ENCODE measurements around the gene ERFE.

Gene ERFE

DNA sequence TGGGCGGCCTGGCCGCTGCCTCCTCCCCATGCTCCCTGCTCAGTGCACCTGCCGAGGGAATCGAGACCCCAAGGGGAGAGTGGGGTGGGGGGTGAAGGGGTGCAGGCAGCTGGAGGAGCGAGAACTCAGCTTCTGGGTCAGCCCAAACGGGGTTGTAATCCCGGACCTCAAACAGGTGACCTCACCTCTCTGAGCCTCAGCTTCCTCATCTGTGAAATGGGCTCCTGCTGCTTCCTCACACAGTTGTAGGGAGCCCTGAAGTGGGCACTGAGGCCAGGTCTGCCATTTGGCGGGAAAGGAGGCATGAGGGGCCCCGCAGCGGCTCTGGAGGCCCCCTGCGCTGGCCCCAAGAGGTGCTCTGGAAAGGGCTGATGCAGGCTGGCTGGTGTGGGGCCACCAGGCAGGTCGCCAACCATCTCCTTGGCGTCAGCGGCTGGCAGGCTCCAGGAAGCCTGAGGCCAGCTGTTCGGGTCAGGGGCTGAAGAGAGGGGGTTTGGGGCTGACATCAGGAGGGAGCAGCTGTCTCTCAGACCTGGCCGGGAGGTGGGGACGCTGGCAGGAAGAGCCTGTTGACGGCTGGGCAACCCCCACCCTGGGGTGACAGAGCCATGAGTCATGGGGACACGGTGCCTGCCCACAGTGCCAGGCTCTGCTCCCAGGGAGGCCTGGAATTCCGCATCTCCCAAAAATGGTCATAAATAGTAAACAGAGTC lies 15.4 kb upstream of the ERFE start:
- Histone ChIP-seq H3K9ac (ENCODE audit: low read length) (no peak overlapping the region), H3F3A (ENCODE audit: insufficient read depth, low read length) (no peaks in the 10 kb centered on the region), H3K9me3 (replicated peaks; ENCODE audit: insufficient read depth, low read length) (no peaks in the 10 kb centered on the region), H3K27ac (ENCODE audit: low read length) (no peak overlapping the region), H3K4me2 (ENCODE audit: low read depth, low read length) (no peak overlapping the region), H3K79me2 (ENCODE audit: low read length) (no peaks in the 10 kb centered on the region), H3K4me1 (ENCODE audit: low read length) (no peaks in the 10 kb centered on the region), H3K27me3 (replicated peaks; ENCODE audit: insufficient read depth, low read length) (no peaks in the 10 kb centered on the region), H3K36me3 (replicated peaks; ENCODE audit: insufficient read depth, low read length) (no peaks in the 10 kb centered on the region), H3K4me3 (ENCODE audit: low read length) (no peak overlapping the region), H3K9me2 (replicated peaks; ENCODE audit: insufficient read depth, low read length) (no peaks in the 10 kb centered on the region), H4K20me1 (ENCODE audit: insufficient read depth, low read length) (no peaks in the 10 kb centered on the region), H2AFZ (ENCODE audit: low read length) (no peak overlapping the region)
- no peak for TF ChIP-seq EZH2phosphoT487 (IDR thresholded peaks at IDR 0.05; ENCODE audit: low read length)
- TF ChIP-seq EZH2 (optimal IDR thresholded peaks at IDR 0.05; ENCODE audit: low read depth, low read length): no peak
- TF ChIP-seq, protein P1, sequence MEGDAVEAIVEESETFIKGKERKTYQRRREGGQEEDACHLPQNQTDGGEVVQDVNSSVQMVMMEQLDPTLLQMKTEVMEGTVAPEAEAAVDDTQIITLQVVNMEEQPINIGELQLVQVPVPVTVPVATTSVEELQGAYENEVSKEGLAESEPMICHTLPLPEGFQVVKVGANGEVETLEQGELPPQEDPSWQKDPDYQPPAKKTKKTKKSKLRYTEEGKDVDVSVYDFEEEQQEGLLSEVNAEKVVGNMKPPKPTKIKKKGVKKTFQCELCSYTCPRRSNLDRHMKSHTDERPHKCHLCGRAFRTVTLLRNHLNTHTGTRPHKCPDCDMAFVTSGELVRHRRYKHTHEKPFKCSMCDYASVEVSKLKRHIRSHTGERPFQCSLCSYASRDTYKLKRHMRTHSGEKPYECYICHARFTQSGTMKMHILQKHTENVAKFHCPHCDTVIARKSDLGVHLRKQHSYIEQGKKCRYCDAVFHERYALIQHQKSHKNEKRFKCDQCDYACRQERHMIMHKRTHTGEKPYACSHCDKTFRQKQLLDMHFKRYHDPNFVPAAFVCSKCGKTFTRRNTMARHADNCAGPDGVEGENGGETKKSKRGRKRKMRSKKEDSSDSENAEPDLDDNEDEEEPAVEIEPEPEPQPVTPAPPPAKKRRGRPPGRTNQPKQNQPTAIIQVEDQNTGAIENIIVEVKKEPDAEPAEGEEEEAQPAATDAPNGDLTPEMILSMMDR (IDR thresholded peaks at IDR 0.05; ENCODE audit: low read length): no peak
- DNase-seq: no peak

- Histone ChIP-seq H3K4me2 (ENCODE audit: low read depth, low read length) (no peak overlapping the region), H3K27ac (ENCODE audit: low read length) (no peak overlapping the region), H2AFZ (ENCODE audit: low read length) (no peak overlapping the region), H3K4me1 (ENCODE audit: low read length) (no peaks in the 10 kb centered on the region), H3K27me3 (replicated peaks; ENCODE audit: insufficient read depth, low read length) (no peaks in the 10 kb centered on the region), H3K9me3 (replicated peaks; ENCODE audit: insufficient read depth, low read length) (no peaks in the 10 kb centered on the region), H3K4me3 (ENCODE audit: low read length) (no peak overlapping the region), H3K79me2 (ENCODE audit: low read length) (no peaks in the 10 kb centered on the region), H3K36me3 (replicated peaks; ENCODE audit: insufficient read depth, low read length) (no peaks in the 10 kb centered on the region), H4K20me1 (ENCODE audit: insufficient read depth, low read length) (no peaks in the 10 kb centered on the region), H3K9ac (ENCODE audit: low read length) (no peak overlapping the region), H3F3A (ENCODE audit: insufficient read depth, low read length) (no peaks in the 10 kb centered on the region), H3K9me2 (replicated peaks; ENCODE audit: insufficient read depth, low read length) (no peaks in the 10 kb centered on the region)
- no peak for TF ChIP-seq EZH2phosphoT487 (IDR thresholded peaks at IDR 0.05; ENCODE audit: low read length)
- TF ChIP-seq EZH2 (optimal IDR thresholded peaks at IDR 0.05; ENCODE audit: low read depth, low read length): no peak
- TF ChIP-seq, protein P1 (IDR thresholded peaks at IDR 0.05; ENCODE audit: low read length): no peak
- no peak for DNase-seq
Observed at GRCh38 chr2:238144262-238144661, 14.5 kb upstream of the ERFE start.

GRCh38 chr2:238145046-238145445 lies 13.7 kb upstream of the ERFE start:
- Histone ChIP-seq H3K9ac (ENCODE audit: low read length) (no peak overlapping the region), H3K4me3 (ENCODE audit: low read length) (no peak overlapping the region), H4K20me1 (ENCODE audit: insufficient read depth, low read length) (no peaks in the 10 kb centered on the region), H3K27me3 (replicated peaks; ENCODE audit: insufficient read depth, low read length) (no peaks in the 10 kb centered on the region), H3K79me2 (ENCODE audit: low read length) (no peaks in the 10 kb centered on the region), H2AFZ (ENCODE audit: low read length) (no peak overlapping the region), H3K9me2 (replicated peaks; ENCODE audit: insufficient read depth, low read length) (no peaks in the 10 kb centered on the region), H3K9me3 (replicated peaks; ENCODE audit: insufficient read depth, low read length) (no peaks in the 10 kb centered on the region), H3F3A (ENCODE audit: insufficient read depth, low read length) (no peaks in the 10 kb centered on the region), H3K4me2 (ENCODE audit: low read depth, low read length) (no peak overlapping the region), H3K4me1 (ENCODE audit: low read length) (no peaks in the 10 kb centered on the region), H3K36me3 (replicated peaks; ENCODE audit: insufficient read depth, low read length) (no peaks in the 10 kb centered on the region), H3K27ac (ENCODE audit: low read length) (no peak overlapping the region)
- no peak for DNase-seq
- TF ChIP-seq, protein P1 (IDR thresholded peaks at IDR 0.05; ENCODE audit: low read length): no peak
- TF ChIP-seq EZH2 (optimal IDR thresholded peaks at IDR 0.05; ENCODE audit: low read depth, low read length): no peak
- TF ChIP-seq EZH2phosphoT487 (IDR thresholded peaks at IDR 0.05; ENCODE audit: low read length): no peak
